ENCODE measurements around the gene ADAM12.

Gene ADAM12

GRCh38 chr10:126417220-126417825, 29.0 kb upstream of the ADAM12 start:
- no peak for TF ChIP-seq ZNF565 (CRISPR knock-in tag; conservative IDR thresholded peaks at IDR 0.05; ENCODE audit: low read depth)
- TF ChIP-seq ISL1 (CRISPR knock-in tag; IDR thresholded peaks at IDR 0.05) = no peak
- TF ChIP-seq ZNF70 (CRISPR knock-in tag; IDR thresholded peaks at IDR 0.05) = no peak
- no peak for TF ChIP-seq BACH2 (CRISPR knock-in tag; IDR thresholded peaks at IDR 0.05; ENCODE audit: borderline replicate concordance)
- TF ChIP-seq SNAI2 (CRISPR knock-in tag; IDR thresholded peaks at IDR 0.05) = no peak
- no peak for TF ChIP-seq ZFP3 (CRISPR knock-in tag; IDR thresholded peaks at IDR 0.05)
- TF ChIP-seq CSRNP3 (CRISPR knock-in tag; IDR thresholded peaks at IDR 0.05) = no peak
- TF ChIP-seq POU6F1 (CRISPR knock-in tag; IDR thresholded peaks at IDR 0.05; ENCODE audit: borderline replicate concordance, low read depth) = no peak
- TF ChIP-seq PATZ1 (CRISPR knock-in tag; IDR thresholded peaks at IDR 0.05; ENCODE audit: borderline replicate concordance) = no peak
- TF ChIP-seq RARB (CRISPR knock-in tag; IDR thresholded peaks at IDR 0.05) = no peak
- no peak for ATAC-seq

- no peak for ATAC-seq
Observed at GRCh38 chr10:126409821-126410220, 21.5 kb upstream of the ADAM12 start.

More at GRCh38 chr10:126409821-126410220, 21.5 kb upstream of the ADAM12 start:
- TF ChIP-seq TCF4 (CRISPR knock-in tag; IDR thresholded peaks at IDR 0.05; ENCODE audit: borderline replicate concordance) (no peak), GLIS3 (CRISPR knock-in tag; IDR thresholded peaks at IDR 0.05) (no peak), RARB (CRISPR knock-in tag; IDR thresholded peaks at IDR 0.05) (no peak), PPARA (CRISPR knock-in tag; IDR thresholded peaks at IDR 0.05; ENCODE audit: borderline replicate concordance) (no peak), ZFP3 (CRISPR knock-in tag; IDR thresholded peaks at IDR 0.05) (no peak), ZNF8 (CRISPR knock-in tag; IDR thresholded peaks at IDR 0.05) (no peak), CSRNP3 (CRISPR knock-in tag; IDR thresholded peaks at IDR 0.05) (no peak), ISL1 (CRISPR knock-in tag; IDR thresholded peaks at IDR 0.05) (no peak), ZFP30 (CRISPR knock-in tag; IDR thresholded peaks at IDR 0.05) (no peak), OSR1 (CRISPR knock-in tag; IDR thresholded peaks at IDR 0.05) (no peak), CREB5 (CRISPR knock-in tag; IDR thresholded peaks at IDR 0.05; ENCODE audit: low read depth) (no peak), CSDC2 (CRISPR knock-in tag; IDR thresholded peaks at IDR 0.05) (no peak), POU6F1 (CRISPR knock-in tag; IDR thresholded peaks at IDR 0.05; ENCODE audit: borderline replicate concordance, low read depth) (no peak), ESRRG (CRISPR knock-in tag; IDR thresholded peaks at IDR 0.05) (no peak), ARNTL (CRISPR knock-in tag; IDR thresholded peaks at IDR 0.05; ENCODE audit: borderline replicate concordance, low read depth) (no peak), PATZ1 (CRISPR knock-in tag; IDR thresholded peaks at IDR 0.05; ENCODE audit: borderline replicate concordance) (no peak)
